ENCODE data around the gene POLA1. TPM values are rescaled to one million over a fixed set of nuclear protein-coding genes. Genes with fewer than 3 reads are reported as not detected.
"Not testable (repeated sequence)": the region's sequence is repeated elsewhere in the genome, so short reads cannot be mapped to it uniquely, and the experiment has no call there.

Gene POLA1
- polyA plus RNA-seq, 1 experiment = 2.5 TPM

DNA sequence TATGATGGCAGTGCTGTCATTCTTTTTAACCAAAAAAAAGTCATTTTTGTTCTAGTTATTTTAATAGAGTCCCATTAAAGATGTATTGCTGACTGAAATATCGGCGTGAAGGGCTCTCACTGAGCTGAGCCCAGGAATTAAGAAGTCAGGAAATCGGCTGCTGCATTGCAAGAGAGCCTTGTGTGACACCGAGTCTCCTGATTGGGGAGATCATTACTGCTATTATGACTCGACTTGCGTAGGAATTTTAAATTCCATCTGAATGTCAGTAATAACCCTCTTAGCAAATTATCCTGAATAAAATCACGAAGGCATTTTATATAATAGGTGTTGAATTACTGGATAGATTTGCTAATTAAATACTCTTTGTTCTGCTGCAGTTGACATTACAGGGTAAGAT, 111.5 kb downstream of the POLA1 start:
- ChIA-PET CTCF (interaction anchor here (0.9 kb wide), 1 partner anchor 16 kb away, joined by 3 read pairs; no protein-coding TSS in a partner anchor), POLR2A (no interaction called here)
- H3K36me3 ChIP-seq (ENCODE audit: control insufficient read depth, insufficient read depth, low read length) = no peaks in the 10 kb centered on the region
- no peak for DNase-seq (ENCODE audit: low read depth)
- H3K27me3 ChIP-seq (ENCODE audit: control insufficient read depth, insufficient read depth, low read length) = no peaks in the 10 kb centered on the region
- TF ChIP-seq, protein P1, sequence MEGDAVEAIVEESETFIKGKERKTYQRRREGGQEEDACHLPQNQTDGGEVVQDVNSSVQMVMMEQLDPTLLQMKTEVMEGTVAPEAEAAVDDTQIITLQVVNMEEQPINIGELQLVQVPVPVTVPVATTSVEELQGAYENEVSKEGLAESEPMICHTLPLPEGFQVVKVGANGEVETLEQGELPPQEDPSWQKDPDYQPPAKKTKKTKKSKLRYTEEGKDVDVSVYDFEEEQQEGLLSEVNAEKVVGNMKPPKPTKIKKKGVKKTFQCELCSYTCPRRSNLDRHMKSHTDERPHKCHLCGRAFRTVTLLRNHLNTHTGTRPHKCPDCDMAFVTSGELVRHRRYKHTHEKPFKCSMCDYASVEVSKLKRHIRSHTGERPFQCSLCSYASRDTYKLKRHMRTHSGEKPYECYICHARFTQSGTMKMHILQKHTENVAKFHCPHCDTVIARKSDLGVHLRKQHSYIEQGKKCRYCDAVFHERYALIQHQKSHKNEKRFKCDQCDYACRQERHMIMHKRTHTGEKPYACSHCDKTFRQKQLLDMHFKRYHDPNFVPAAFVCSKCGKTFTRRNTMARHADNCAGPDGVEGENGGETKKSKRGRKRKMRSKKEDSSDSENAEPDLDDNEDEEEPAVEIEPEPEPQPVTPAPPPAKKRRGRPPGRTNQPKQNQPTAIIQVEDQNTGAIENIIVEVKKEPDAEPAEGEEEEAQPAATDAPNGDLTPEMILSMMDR (IDR thresholded peaks at IDR 0.05; ENCODE audit: insufficient read depth, low read depth, low read length) = no peak
- H3K4me3 ChIP-seq (ENCODE audit: low read depth, low read length) = no peak overlapping the region

DNA sequence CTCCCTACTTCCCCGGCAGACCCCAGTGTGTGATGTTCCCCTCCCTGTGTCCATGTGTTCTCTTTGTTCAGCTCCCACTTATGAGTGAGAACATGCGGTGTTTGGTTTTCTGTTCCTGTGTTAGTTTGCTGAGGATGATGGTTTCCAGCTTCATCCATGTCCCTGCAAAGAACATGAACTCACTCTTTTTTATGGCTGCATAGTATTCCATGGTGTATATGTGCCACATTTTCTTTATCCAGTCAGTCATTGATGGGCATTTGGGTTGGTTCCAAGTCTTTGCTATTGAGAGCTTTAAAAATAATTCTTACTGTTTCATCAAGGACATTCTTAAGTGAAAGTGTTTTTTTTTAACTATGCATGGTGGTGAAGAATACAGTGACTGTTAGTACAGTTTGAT, 126.1 kb downstream of the POLA1 start:
- H3K27me3 ChIP-seq (ENCODE audit: control insufficient read depth, insufficient read depth, low read length); CTCF ChIA-PET; H3K4me3 ChIP-seq (ENCODE audit: low read depth, low read length); DNase-seq (ENCODE audit: low read depth); POLR2A ChIA-PET; H3K36me3 ChIP-seq (ENCODE audit: control insufficient read depth, insufficient read depth, low read length): not testable (repeated sequence)

DNA sequence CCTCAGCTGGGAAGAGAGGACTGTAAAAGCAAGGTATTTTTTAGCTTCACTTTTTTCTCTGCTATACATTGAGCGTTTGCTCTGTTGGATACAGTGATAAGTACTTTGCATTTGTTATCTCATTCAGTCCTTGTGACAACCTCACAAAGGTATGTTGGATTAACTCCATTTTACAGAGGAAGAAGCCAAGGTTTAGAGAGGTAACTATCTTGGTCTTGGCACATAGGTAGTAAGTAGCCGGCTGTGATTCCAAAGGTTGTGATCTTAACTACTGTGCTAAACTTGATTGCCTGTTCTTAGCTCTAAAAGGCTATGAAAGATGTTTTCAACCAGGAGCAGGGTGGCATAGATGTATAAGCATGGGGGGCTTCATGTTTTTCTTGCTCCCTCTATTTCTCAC, 134.4 kb downstream of the POLA1 start:
- no peak overlapping the region for H3K4me3 ChIP-seq (ENCODE audit: low read depth, low read length)
- H3K36me3 ChIP-seq (ENCODE audit: control insufficient read depth, insufficient read depth, low read length) = 0 out of 2 replicates have a peak, but pooled peaks cover 1% of the 10 kb centered on the region
- CTCF ChIA-PET = interaction anchor here (1.0 to 3.4 kb wide), 2 partner anchors 11 to 569 kb away, joined by 3 to 14 read pairs; no protein-coding TSS in a partner anchor
- POLR2A ChIA-PET = no interaction called here
- H3K27me3 ChIP-seq (ENCODE audit: control insufficient read depth, insufficient read depth, low read length) = no peaks in the 10 kb centered on the region
- DNase-seq (ENCODE audit: low read depth) = no peak
- TF ChIP-seq, protein P1 (IDR thresholded peaks at IDR 0.05; ENCODE audit: insufficient read depth, low read depth, low read length) = no peak

DNA sequence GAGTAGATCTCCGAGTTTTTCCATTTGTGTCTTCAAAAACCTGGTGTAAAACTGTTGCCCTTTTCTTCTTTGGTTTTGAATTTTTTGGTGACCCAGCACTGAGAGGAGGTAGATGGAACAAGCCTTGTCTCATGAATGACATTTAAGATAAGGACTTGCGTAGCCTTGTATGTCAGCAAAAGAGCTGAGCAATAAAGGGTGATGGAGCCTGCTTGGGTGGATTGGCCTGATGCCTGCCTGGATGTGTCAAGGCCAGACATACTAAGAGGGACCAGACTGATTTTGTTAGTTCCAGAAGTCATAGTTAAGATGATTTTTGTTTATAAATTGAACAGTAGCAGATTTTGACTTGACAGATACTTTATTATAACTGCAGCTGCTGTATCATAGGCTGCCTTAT, 134.9 kb downstream of the POLA1 start:
- Histone ChIP-seq H3K36me3 (ENCODE audit: control insufficient read depth, insufficient read depth, low read length) (0 out of 2 replicates have a peak, but pooled peaks cover 1% of the 10 kb centered on the region), H3K27me3 (ENCODE audit: control insufficient read depth, insufficient read depth, low read length) (no peaks in the 10 kb centered on the region), H3K4me3 (ENCODE audit: low read depth, low read length) (no peak overlapping the region)
- POLR2A ChIA-PET = no interaction called here
- DNase-seq (ENCODE audit: low read depth) = no peak
- TF ChIP-seq, protein P1 (IDR thresholded peaks at IDR 0.05; ENCODE audit: insufficient read depth, low read depth, low read length) = no peak
- CTCF ChIA-PET = interaction anchor here (3.4 kb wide), 1 partner anchor 10 kb away, joined by 14 read pairs; no protein-coding TSS in a partner anchor

DNA sequence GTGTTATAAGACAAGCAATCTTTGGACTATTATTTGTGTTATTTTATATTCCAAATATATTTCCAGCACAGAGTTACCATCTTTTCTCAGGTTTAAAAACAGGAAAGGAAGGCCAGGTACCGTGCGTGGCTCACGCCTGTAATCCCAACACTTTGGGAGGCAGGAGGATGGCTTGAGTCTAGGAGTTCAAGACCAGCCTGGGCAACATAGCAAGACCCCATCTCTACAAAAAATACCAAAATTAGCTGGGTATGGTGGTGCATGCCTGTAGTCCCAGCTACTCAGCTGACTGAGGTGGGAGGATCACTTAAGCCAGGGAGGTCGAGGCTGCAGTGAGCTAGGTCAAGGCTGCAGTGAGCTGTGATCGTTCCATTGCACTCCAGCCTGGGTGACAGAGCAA, 140.0 kb downstream of the POLA1 start:
- POLR2A ChIA-PET = no interaction called here
- DNase-seq (ENCODE audit: low read depth) = no peak
- Histone ChIP-seq H3K4me3 (ENCODE audit: low read depth, low read length) (no peak overlapping the region), H3K27me3 (ENCODE audit: control insufficient read depth, insufficient read depth, low read length) (no peaks in the 10 kb centered on the region), H3K36me3 (ENCODE audit: control insufficient read depth, insufficient read depth, low read length) (no peaks in the 10 kb centered on the region)
- TF ChIP-seq, protein P1 (IDR thresholded peaks at IDR 0.05; ENCODE audit: insufficient read depth, low read depth, low read length) = no peak
- CTCF ChIA-PET = no interaction called here

DNA sequence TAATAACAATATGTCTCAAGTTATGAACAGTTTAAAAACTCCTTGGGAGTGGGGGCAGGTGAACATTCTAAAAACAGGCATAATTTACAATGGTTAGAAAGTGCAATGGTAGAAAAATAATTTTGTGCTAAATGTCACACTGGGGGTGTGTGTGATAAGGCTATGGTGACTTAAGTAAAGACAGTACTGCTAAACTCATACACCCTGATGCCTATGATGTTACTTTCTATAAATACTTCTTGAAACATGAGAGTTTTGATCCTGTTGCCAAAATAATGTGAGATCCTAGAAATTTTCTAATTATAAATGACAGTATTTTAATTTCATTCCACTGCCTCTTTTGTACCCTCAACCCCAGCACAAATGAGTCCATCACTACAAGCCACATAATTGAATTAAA, 144.2 kb downstream of the POLA1 start:
- no peak for DNase-seq (ENCODE audit: low read depth)
- no peak overlapping the region for H3K4me3 ChIP-seq (ENCODE audit: low read depth, low read length)
- TF ChIP-seq, protein P1 (IDR thresholded peaks at IDR 0.05; ENCODE audit: insufficient read depth, low read depth, low read length) = no peak
- H3K27me3 ChIP-seq (ENCODE audit: control insufficient read depth, insufficient read depth, low read length) = no peaks in the 10 kb centered on the region
- H3K36me3 ChIP-seq (ENCODE audit: control insufficient read depth, insufficient read depth, low read length) = no peaks in the 10 kb centered on the region
- POLR2A ChIA-PET = no interaction called here
- CTCF ChIA-PET = interaction anchor here (0.6 to 4.4 kb wide), 15 partner anchors 9 to 306 kb away, joined by 3 to 49 read pairs (median 3); no protein-coding TSS in a partner anchor
